Esophagus muscularis mucosa (tissue), 4 donors: ENCODE data around the gene RALGDS. TPM values are rescaled to one million over a fixed set of nuclear protein-coding genes. Genes with fewer than 3 reads are reported as not detected.
A peak's percentile ranks its signal among the peaks of the same experiment; 100 is the strongest.

Experiments
- DNase-seq: peaks from one replicate; pipeline ENCODE4 v3.0.0-alpha.2; 2017; ENCODE audit errors: extremely low spot score
- H3K27ac ChIP-seq, 4 donors: fragments of 200-600 bp; sonication (generic); replicated peaks in 1 of 4; 1 replicate in 3 of 4; 2 replicates in 1 of 4; pipeline ENCODE4 v1.5.1; 2016 to 2019; ENCODE audit warnings: mild to moderate bottlenecking in 1 of 4
- H3K27me3 ChIP-seq, 4 donors: fragments of 200-600 bp; sonication (generic); one replicate each; pipeline versions ENCODE4 v1.5.1 to v1.6.0; 2016 to 2019
- H3K36me3 ChIP-seq, 4 donors: fragments of 200-600 bp; sonication (generic); one replicate each; pipeline ENCODE4 v1.5.1; 2016 to 2019
- H3K4me1 ChIP-seq, 4 donors: fragments of 200-600 bp; sonication (generic); one replicate each; pipeline ENCODE4 v1.5.1; 2016 to 2019
- H3K4me3 ChIP-seq, 4 donors: fragments of 200-600 bp; sonication (generic); 1 replicate in 2 of 4; 2 replicates in 2 of 4; pipeline ENCODE4 v1.5.1; 2016 to 2019; ENCODE audit warnings: mild to moderate bottlenecking in 4 of 4, moderate library complexity in 1 of 4
- H3K9me3 ChIP-seq, 4 donors: fragments of 200-600 bp; sonication (generic); 1 replicate in 3 of 4; 2 replicates in 1 of 4; pipeline ENCODE4 v1.5.1; 2016 to 2019
- EP300 ChIP-seq: sonication (generic); formaldehyde crosslinking; IDR thresholded peaks from one replicate; pipeline ENCODE4 v1.6.1; 2017; ENCODE audit warnings: antibody characterized with exemption
- POLR2A ChIP-seq: fragments of 450-650 bp; IDR thresholded peaks from one replicate; pipeline ENCODE4 v1.6.1; 2017; ENCODE audit warnings: antibody characterized with exemption, moderate library complexity, mild to moderate bottlenecking, low read depth
- POLR2AphosphoS5 ChIP-seq, 2 donors: sonication (generic); formaldehyde crosslinking; IDR thresholded peaks; one replicate each; pipeline ENCODE4 v1.6.1; 2017; ENCODE audit warnings: antibody characterized with exemption in 2 of 2
- WGBS: methylation state at CpG from one replicate; pipeline ENCODE4 v1.1.5; 2018; 5-methylcytosine and 5-hydroxymethylcytosine counted together
- intact Hi-C: fragments of 100-400 bp; cut with DNase I; formaldehyde crosslinking; loops from one replicate; pipeline ENCODE4 v1.15.1; 2023
- total RNA-seq, 4 donors: library from RNA; depleted of rRNA; stranded (reverse); fragments of >200 nt; gene quantifications; one replicate each; pipeline versions ENCODE4 v1.1.0 to v1.2.1, GENCODE V29; 2016
- TF ChIP-seq, protein P1 (sequence below), 3 experiments: fragments of 200-600 bp in 2 of 3; fragments of 450-650 bp in 1 of 3; sonication (generic) in 2 of 3; IDR thresholded peaks; one replicate each; pipeline ENCODE4 v1.5.1; 2017 to 2019; ENCODE audit warnings: antibody characterized with exemption in 3 of 3, mild to moderate bottlenecking in 2 of 3, moderate library complexity in 1 of 3

RALGDS gene
- total RNA-seq, 4 donors from 2014 or later: 48.6 to 67.4 (median 54.8) TPM

DNA sequence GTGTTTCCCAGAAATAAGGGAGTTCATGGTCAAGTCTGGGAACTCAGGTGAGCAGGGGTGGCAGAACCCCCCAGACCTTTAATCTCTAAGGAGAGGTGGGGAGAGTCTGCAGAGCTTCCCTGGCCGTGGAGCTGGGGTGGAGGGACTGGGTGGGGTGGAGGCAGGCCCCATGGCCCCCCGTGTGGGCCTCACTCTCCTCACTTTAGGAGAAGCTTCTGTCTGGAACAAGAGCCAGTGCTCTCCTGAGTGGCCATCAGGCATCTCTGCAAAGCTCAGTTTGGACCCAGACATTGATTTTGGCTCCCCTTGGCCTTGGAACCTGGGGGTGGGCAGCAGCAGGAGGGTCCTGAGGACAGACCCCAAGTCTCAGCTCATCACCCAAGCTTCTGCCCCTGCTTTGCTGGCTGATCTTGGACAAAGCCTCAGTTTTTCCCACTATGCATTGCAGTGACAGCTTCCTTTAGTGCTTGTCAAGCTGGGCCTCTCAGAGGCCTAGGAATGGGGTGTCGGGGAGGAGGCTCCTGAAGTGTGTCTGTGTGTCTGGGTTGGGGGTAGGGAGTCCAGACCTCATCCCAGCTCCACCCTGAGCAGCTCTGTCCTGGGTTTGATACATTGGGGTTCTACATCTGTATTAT, 46.2 kb upstream of the RALGDS start:
- Histone ChIP-seq H3K9me3 (no peaks in the 10 kb centered on the region), H3K27ac (no peak overlapping the region), H3K27me3 (peaks cover 0 to 27% (median 0%) of the 10 kb centered on the region in 4 donors), H3K4me3 (no peak overlapping the region), H3K4me1 (peaks cover 11 to 27% (median 23%) of the 10 kb centered on the region in 4 donors), H3K36me3 (no peaks in the 10 kb centered on the region)
- intact Hi-C loops: no loop called here
- TF ChIP-seq POLR2AphosphoS5 (IDR thresholded peaks at IDR 0.05) (no peak), EP300 (no peak), POLR2A (no peak)
- DNase-seq: no peak
- WGBS: 83% methylated on average over 2 of the region's 3 CpGs

DNA sequence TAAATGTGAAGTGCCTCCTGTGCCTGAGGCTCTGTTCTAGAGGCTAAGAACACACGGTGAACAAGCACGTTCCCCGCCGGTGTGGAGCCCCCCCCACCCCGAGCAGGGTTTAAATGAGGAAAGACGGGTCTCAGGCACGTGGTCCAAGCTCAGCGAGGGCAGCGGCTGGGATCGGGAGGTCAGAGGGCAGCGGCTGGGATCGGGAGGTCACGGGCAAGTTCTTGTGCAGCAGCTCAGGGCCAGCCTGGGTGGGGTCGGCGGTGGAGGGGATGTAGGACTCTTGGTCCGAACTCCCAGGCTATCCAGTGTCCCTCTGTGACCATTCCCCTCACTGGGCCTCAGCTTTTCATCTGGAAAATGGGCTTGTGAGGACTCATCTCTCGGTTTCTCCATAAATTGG, 45.4 kb upstream of the RALGDS start:
- Histone ChIP-seq H3K27me3 (peaks cover 0 to 19% (median 0%) of the 10 kb centered on the region in 4 donors), H3K4me3 (no peak overlapping the region), H3K36me3 (no peaks in the 10 kb centered on the region), H3K27ac (no peak overlapping the region), H3K9me3 (no peaks in the 10 kb centered on the region), H3K4me1 (peaks cover 11 to 34% (median 29%) of the 10 kb centered on the region in 4 donors)
- TF ChIP-seq, protein P1, sequence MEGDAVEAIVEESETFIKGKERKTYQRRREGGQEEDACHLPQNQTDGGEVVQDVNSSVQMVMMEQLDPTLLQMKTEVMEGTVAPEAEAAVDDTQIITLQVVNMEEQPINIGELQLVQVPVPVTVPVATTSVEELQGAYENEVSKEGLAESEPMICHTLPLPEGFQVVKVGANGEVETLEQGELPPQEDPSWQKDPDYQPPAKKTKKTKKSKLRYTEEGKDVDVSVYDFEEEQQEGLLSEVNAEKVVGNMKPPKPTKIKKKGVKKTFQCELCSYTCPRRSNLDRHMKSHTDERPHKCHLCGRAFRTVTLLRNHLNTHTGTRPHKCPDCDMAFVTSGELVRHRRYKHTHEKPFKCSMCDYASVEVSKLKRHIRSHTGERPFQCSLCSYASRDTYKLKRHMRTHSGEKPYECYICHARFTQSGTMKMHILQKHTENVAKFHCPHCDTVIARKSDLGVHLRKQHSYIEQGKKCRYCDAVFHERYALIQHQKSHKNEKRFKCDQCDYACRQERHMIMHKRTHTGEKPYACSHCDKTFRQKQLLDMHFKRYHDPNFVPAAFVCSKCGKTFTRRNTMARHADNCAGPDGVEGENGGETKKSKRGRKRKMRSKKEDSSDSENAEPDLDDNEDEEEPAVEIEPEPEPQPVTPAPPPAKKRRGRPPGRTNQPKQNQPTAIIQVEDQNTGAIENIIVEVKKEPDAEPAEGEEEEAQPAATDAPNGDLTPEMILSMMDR (IDR thresholded peaks at IDR 0.05): no peak
- TF ChIP-seq EP300 (no peak), POLR2AphosphoS5 (IDR thresholded peaks at IDR 0.05) (no peak), POLR2A (no peak)
- no peak for DNase-seq
- WGBS: 87% methylated on average over 14 of the region's 17 CpGs
- intact Hi-C loops: no loop called here

DNA sequence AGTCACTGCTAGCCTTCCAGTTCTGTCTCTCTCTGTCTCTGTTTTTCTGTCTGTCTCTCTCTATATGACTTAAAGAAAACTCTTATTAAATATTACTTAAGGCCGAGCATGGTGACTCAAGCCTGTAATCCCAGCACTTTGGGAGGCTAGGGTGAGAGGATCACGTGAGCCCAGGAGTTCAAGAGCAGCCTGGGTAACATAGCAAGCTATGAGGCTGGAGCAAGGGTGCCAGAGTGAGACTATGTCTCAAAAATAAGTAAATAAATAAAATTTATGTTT, 44.4 kb upstream of the RALGDS start:
- no peak for TF ChIP-seq POLR2A
- no peak for TF ChIP-seq EP300
- TF ChIP-seq, protein P1 (IDR thresholded peaks at IDR 0.05): no peak
- no peak for TF ChIP-seq POLR2AphosphoS5 (IDR thresholded peaks at IDR 0.05)
- Histone ChIP-seq H3K36me3 (no peaks in the 10 kb centered on the region), H3K4me3 (no peak overlapping the region), H3K27ac (no peak overlapping the region), H3K27me3 (peaks cover 0 to 12% (median 0%) of the 10 kb centered on the region in 4 donors), H3K9me3 (no peaks in the 10 kb centered on the region), H3K4me1 (peaks cover 11 to 44% (median 38%) of the 10 kb centered on the region in 4 donors)
- 90% methylated on average over 2 of the region's 2 CpGs for WGBS
- intact Hi-C loops: no loop called here
- no peak for DNase-seq

DNA sequence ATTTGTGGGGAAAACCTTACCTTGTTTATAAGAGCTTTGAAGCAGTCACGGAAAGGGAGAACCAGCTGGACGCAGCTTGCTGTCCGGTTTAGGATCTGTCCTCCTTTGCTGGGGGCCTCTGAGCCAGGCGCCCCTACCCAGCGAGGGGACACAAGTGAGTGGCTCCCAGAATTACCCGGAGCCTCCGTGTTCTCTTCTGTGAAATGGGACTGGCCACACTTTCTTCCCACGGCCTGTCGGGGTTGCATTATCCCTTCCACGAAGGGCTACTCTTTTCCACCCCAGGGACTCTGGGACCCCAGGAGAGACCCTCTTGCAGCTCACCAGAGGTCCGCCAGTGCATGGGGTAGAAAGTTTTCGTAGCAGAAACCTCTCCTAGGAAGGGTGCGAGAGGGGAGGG, 43.2 kb upstream of the RALGDS start:
- 60% methylated on average over 6 of the region's 13 CpGs for WGBS
- H3K4me3 ChIP-seq: peak overlapping the region; percentile 62 to 80 (median 72)
- peaks cover 0 to 12% (median 0%) of the 10 kb centered on the region in 4 donors for H3K27me3 ChIP-seq
- intact Hi-C loops: no loop called here
- TF ChIP-seq POLR2AphosphoS5 (IDR thresholded peaks at IDR 0.05): no peak
- TF ChIP-seq, protein P1 (IDR thresholded peaks at IDR 0.05): no peak
- TF ChIP-seq EP300: no peak
- no peak for TF ChIP-seq POLR2A
- DNase-seq: no peak
- H3K27ac ChIP-seq: peak overlapping the region; percentile 67 to 79 (median 76)
- H3K4me1 ChIP-seq: peaks cover 11 to 45% (median 38%) of the 10 kb centered on the region in 4 donors
- no peaks in the 10 kb centered on the region for H3K9me3 ChIP-seq
- peaks cover 0 to 7% (median 4%) of the 10 kb centered on the region in 4 donors for H3K36me3 ChIP-seq

DNA sequence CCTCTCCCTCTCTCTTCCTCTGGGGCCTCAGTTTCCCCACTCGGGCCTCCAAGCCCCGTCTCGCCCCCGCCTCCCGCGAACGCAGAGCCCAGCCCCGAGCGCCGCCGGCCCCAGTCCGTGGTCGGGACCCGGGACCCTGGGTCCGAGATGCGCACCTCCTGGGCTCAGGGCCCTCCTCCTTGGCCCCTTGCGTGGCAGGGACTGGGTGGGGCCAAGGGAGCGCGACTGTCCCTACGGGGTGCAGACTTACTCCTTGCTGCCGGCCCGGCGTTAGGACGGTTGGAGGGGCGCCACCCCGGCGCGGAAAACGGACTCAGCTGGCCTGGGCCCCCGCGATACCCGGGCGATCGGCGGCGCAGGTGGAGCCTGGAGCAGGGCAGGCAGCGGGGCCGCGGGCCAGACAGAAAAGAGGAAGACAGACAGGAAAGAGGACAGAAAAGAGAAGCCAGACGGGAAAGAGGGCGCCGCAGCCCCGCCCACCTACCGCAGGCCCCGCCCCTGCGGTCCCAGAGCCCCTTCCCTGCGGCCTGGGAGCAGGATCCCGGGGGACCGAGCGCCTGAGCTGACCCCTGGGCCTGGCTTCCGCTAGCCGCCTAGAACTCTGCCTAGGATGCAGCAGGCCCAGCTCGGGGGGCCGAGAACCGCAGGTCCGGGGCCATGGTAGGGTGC, 42.6 kb upstream of the RALGDS start, which contains the start of gene GBGT1:
GBGT1 (minus strand) TSS at position 411 of the 669 bp plus-strand sequence. CDS start 1,502 bp downstream, outside the sequence.
- peaks cover 0 to 12% (median 0%) of the 10 kb centered on the region in 4 donors for H3K27me3 ChIP-seq
- intact Hi-C loops: no loop called here
- TF ChIP-seq, protein P1 (IDR thresholded peaks at IDR 0.05): no peak
- TF ChIP-seq POLR2A: no peak
- peak; percentile 44 to 68 for TF ChIP-seq POLR2AphosphoS5 (IDR thresholded peaks at IDR 0.05)
- DNase-seq: no peak
- peak within 1 kb of the TSS; percentile 62 to 80 (median 72) for H3K4me3 ChIP-seq
- peak within 1 kb of the TSS; percentile 67 to 79 (median 76) for H3K27ac ChIP-seq
- H3K4me1 ChIP-seq: peaks cover 11 to 45% (median 38%) of the 10 kb centered on the region in 4 donors
- 2% methylated on average over 34 of the region's 56 CpGs for WGBS
- no peaks in the 10 kb centered on the region for H3K9me3 ChIP-seq
- peaks cover 0 to 12% (median 7%) of the 10 kb centered on the region in 4 donors for H3K36me3 ChIP-seq
